SK-N-MC (cell line): Measurements from ENCODE around the gene NOB1.
A peak's percentile ranks its signal among the peaks of the same experiment; 100 is the strongest.
"Not testable (repeated sequence)": the region's sequence is repeated elsewhere in the genome, so short reads cannot be mapped to it uniquely, and the experiment has no call there.

ENCODE experiments used
- DNase-seq: peaks from one replicate; pipeline ENCODE4 v3.0.0-alpha.2; 2011; ENCODE audit warnings: low read depth, low spot score
- H3K27ac ChIP-seq: fragments of 200-600 bp; sonication (generic); 2 replicates; pipeline ENCODE4 v1.5.1; 2016; ENCODE audit warnings: mixed run types
- H3K36me3 ChIP-seq: fragments of 200-600 bp; sonication (generic); 2 replicates; pipeline ENCODE4 v1.6.1; 2017; ENCODE audit warnings: antibody characterized with exemption, low read length, mixed read lengths; ENCODE audit not compliant: insufficient read depth
- H3K4me3 ChIP-seq: fragments of 200-600 bp; sonication (generic); 2 replicates; pipeline ENCODE4 v1.5.1; 2016
- H3K9ac ChIP-seq: fragments of 200-600 bp; sonication (generic); 2 replicates; pipeline ENCODE4 v1.8.0; 2017; ENCODE audit warnings: mixed run types, mixed read lengths; ENCODE audit not compliant: insufficient read length
- H3K9me3 ChIP-seq: fragments of 200-600 bp; sonication (generic); 2 replicates; pipeline ENCODE4 v1.6.1; 2017; ENCODE audit warnings: low read depth, mild to moderate bottlenecking, antibody characterized with exemption, low read length, moderate library complexity, mixed read lengths
- EZH2 ChIP-seq: fragments of 200-600 bp; sonication (generic); IDR thresholded peaks from one replicate; pipeline ENCODE4 v1.6.1; 2017; ENCODE audit warnings: antibody characterized with exemption
- FOXP2 ChIP-seq: optimal IDR thresholded peaks from 2 replicates; pipeline ENCODE3; 2011; ENCODE audit warnings: mild to moderate bottlenecking, moderate library complexity; ENCODE audit not compliant: insufficient read depth; ENCODE audit errors: extremely low read length, control extremely low read depth
- POLR2AphosphoS5 ChIP-seq: IDR thresholded peaks from 2 replicates; pipeline ENCODE4 v1.6.1; 2012; ENCODE audit warnings: mild to moderate bottlenecking, low read depth, low read length, borderline replicate concordance

Gene NOB1

DNA sequence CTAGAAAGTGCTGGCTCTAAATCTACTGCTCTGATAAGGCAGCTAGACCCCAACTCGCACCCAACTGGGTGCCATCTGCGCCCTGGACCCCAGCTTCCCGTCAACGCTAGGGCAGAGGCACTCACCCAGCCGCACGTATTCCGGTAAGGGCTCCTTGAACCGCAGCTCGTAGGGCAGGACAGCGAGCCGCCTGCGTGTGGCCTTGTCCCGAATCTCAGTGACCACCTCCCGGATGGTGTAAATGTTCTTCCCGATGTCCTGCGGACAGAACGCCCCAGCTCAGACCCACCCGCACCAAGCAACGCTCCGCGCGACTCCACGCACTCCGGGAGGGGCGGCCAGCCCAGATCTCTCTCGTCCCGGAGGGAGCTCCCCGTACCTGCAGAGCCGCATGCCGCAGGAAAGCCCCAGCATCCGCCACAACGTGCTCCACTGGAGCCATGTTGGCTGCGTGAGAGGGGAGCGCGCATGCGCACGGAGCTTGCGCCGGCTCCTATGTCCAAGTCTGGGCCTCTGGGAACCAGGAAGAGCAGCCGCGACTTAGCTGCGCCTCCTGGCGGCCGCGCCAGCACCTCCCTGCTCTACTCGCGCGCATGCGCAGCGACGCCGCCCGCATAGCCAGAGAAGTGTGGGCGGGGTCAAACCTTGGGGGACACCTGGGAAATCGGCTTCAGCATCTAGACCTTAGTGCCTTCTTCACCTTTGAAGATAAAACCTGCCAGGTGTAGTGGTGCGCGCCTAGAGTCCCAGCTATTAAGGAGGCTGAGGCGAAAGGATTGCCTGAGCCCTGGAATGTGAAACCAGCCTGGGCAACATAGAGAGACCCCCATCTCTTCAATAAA, at the start of gene NOB1:
NOB1 (minus strand) TSS at position 458 of the 842 bp plus-strand sequence; CDS start at position 442, 16 bp downstream.
- Histone ChIP-seq H3K36me3 (peaks cover 20% of the 10 kb centered on the region), H3K27ac (no peak within 1 kb of the TSS), H3K9me3 (no peaks in the 10 kb centered on the region), H3K9ac (peak within 1 kb of the TSS; percentile 90), H3K4me3 (peak within 1 kb of the TSS; percentile 88)
- peak; percentile 70 for DNase-seq
- TF ChIP-seq EZH2 (no peak), POLR2AphosphoS5 (peak; percentile 93)

DNA sequence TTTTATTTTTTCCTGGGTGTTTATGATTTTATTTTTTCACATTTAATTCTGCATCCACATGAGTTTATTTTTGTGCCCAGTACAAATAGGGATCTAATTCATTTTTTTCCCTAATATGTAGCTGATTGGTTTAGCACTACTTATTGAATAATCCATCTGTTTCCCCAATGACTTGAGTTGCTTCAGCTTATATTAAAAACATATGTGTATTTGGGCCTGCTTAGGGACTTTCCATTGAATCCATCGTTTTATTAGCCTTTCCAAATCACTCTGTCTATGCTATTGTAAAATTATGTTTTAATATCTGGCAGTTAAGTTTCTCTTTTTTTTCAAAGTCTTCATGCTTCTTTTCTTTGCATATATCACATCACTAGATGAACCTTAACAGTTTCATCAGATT, 49.6 kb upstream of the NOB1 start:
- no peak for TF ChIP-seq POLR2AphosphoS5
- no peak for TF ChIP-seq FOXP2
- TF ChIP-seq EZH2: no peak
- Histone ChIP-seq H3K9ac (peak overlapping the region; percentile 41), H3K9me3 (no peaks in the 10 kb centered on the region), H3K27ac (peak overlapping the region; percentile 93), H3K36me3 (no peaks in the 10 kb centered on the region), H3K4me3 (peak overlapping the region; percentile 28; the same call in 1 of the 2 replicates)
- no peak for DNase-seq

DNA sequence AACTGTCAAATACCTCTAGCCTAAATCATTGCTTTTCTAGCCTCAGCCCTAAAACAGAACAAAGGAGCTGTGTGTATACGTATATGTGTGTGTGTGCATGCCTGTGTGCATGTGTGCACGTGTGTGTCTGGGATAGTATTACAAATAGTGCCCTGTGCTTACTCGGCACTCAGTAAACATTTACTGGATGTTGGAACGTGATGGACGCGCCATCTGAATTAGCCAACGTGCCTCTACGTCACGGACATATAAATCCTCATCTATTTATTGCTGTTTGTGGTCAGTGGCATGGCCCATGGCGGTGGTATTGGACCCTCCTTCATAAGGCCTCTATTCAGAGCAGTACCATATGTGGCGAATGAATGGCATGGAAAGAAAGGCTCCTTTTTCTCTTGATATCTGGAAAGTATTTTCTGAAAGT, 44.9 kb upstream of the NOB1 start:
- Histone ChIP-seq H3K9me3 (no peaks in the 10 kb centered on the region), H3K36me3 (no peaks in the 10 kb centered on the region), H3K9ac (no peak overlapping the region), H3K27ac (no peak overlapping the region), H3K4me3 (no peak overlapping the region)
- TF ChIP-seq POLR2AphosphoS5: no peak
- no peak for TF ChIP-seq EZH2
- TF ChIP-seq FOXP2: no peak
- no peak for DNase-seq

DNA sequence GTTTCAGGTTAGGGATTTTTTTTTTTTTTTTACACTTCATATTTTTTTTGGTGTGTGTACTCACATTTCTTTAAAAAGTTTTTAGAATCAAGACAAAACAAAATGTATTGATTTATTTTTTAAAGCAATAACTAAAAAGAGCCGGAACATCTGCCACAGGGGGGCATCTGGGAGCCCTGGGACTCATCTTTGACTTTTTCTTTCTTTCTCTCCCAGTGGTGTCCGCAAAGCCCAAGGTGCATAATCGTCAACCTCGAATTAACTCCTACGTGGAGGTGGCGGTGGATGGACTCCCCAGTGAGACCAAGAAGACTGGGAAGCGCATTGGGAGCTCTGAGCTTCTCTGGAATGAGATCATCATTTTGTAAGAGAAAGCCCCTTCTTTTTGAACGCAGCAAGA, 43.7 kb upstream of the NOB1 start:
- DNase-seq: no peak
- H3K4me3 ChIP-seq: no peak overlapping the region
- H3K36me3 ChIP-seq: no peaks in the 10 kb centered on the region
- TF ChIP-seq POLR2AphosphoS5: no peak
- no peak for TF ChIP-seq EZH2
- TF ChIP-seq FOXP2: no peak
- H3K9me3 ChIP-seq: no peaks in the 10 kb centered on the region
- H3K9ac ChIP-seq: no peak overlapping the region
- no peak overlapping the region for H3K27ac ChIP-seq

DNA sequence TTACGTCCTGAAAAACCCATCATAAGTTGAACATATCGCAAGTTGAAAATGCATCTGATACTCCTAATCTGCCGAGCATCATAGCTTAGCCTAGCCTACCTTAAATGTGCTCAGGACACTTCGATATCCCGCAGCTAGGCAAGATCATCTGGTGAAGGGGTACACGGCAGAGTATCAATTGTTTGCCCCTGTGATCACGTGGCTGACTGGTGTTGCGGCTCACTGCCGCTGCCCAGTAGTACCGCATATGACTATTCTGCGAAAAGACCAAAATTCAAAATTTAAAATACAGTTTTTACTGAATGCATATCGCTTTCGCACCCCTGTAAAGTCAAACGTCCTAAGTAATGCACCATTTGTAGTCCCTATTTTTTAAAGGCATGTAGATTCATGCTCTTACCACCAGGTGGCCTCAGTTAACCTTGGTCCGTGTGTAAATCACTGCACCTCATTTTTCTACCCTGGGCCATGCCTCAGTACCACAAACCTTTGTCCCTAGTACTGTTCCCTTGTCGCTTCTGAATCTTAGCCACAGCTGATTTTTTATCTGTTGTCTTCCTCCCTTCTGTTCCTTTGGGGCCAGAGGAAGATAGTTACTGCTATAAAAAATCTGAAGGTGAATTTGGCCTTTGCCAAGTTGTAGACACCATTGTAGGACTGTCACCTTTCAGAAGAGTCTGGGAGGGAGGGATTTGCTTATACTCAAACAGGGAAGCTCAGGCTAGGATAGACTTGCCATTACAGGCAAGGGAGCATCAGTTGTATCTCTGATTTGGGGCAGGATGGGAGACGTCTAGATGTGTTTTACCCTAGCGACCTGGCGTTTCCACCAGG, 41.8 kb upstream of the NOB1 start:
- Histone ChIP-seq H3K36me3 (no peaks in the 10 kb centered on the region), H3K9ac (no peak overlapping the region), H3K9me3 (no peaks in the 10 kb centered on the region), H3K4me3 (no peak overlapping the region), H3K27ac (no peak overlapping the region)
- DNase-seq: no peak
- TF ChIP-seq EZH2 (no peak), FOXP2 (no peak), POLR2AphosphoS5 (no peak)

DNA sequence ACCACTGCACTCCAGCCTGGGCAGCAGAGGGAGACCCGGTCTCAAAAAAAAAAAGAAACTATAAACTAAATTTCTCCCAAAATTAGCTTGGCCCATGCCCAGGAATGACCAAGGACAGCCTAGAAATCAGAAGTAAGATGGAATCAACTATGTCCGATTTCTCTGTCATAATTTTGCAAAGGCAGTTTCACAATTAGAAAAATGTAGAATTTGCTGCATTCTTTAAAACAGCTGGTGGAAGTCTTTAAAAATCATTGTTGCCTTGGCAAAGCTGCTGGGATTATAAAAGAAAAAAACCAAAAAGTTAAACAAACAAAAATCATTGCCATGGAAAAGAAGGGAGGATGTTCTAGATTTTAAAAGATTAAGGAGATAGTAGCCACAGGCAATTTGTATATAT, 39.8 kb upstream of the NOB1 start:
- H3K9me3 ChIP-seq: no peaks in the 10 kb centered on the region
- H3K36me3 ChIP-seq: no peaks in the 10 kb centered on the region
- H3K4me3 ChIP-seq: no peak overlapping the region
- DNase-seq: no peak
- no peak overlapping the region for H3K27ac ChIP-seq
- H3K9ac ChIP-seq: no peak overlapping the region
- no peak for TF ChIP-seq POLR2AphosphoS5
- TF ChIP-seq FOXP2: no peak
- TF ChIP-seq EZH2: no peak

DNA sequence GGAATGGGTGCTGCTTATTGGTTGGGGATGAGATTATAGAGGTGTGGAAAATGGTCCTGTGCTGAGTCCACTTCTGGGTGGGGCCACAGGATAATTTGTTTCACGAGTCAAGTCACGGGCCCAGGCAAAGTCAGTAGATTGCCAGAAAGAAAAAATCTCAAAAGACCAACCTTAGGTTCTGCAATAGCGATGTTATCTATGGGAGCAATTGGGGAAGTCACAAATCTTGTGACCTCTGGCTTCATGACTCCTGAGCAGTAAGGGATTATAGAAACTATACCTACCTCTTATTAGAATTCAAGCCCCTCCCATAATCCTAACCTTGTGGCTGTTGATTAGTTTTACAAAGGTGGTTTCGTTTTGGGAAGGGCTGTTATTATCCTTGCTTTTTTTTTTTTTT, 38.8 kb upstream of the NOB1 start:
- Histone ChIP-seq H3K27ac (no peak overlapping the region), H3K9ac (no peak overlapping the region), H3K4me3 (no peak overlapping the region), H3K9me3 (no peaks in the 10 kb centered on the region), H3K36me3 (no peaks in the 10 kb centered on the region)
- no peak for DNase-seq
- TF ChIP-seq POLR2AphosphoS5 (no peak), EZH2 (no peak), FOXP2 (no peak)

DNA sequence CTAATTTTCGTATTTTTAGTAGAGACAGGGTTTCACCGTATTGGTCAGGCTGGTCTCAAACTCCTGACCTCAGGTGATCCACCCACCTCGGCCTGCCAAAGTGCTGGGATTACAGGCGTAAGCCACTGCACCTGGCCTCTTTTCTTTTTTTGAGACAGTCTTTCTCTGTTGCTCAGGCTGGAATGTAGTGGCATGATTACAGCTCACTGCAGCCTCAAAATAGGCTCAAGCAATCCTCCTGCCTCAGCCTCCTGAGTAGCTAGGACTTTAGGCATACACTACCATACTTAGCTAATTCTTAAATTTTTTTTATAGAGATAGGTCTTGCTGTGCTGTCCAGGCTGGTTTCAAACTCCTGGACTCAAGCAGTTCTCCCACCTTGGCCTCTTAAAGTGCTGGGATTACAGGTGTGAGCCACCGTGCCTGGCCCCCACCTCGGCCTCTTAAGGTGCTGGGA, 36.7 kb upstream of the NOB1 start:
- DNase-seq, H3K27ac ChIP-seq, H3K4me3 ChIP-seq, H3K9ac ChIP-seq, H3K36me3 ChIP-seq, H3K9me3 ChIP-seq: not testable (repeated sequence)

DNA sequence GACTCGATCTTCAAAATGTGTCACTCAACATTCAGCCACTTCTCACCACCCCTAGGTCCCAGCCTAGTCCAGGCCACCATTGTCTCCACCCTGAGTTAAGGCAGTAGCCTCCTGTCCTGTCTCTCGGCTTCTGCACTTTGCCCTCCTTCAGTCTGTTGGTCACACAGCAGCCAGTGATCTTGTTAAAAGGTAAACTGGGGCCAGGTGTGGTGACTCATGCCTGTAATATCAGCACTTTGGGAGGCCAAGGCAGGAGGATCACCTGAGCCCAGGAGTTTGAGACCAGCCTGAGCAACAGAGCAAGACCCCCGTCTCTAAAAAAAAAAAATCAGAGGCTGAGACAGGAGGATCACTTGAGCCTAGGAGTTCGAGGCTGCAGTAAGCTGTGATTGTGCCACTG, 33.2 kb upstream of the NOB1 start:
- H3K36me3 ChIP-seq: no peaks in the 10 kb centered on the region
- no peak overlapping the region for H3K9ac ChIP-seq
- H3K4me3 ChIP-seq: no peak overlapping the region
- H3K9me3 ChIP-seq: no peaks in the 10 kb centered on the region
- no peak for TF ChIP-seq POLR2AphosphoS5
- TF ChIP-seq EZH2: no peak
- TF ChIP-seq FOXP2: no peak
- H3K27ac ChIP-seq: no peak overlapping the region
- no peak for DNase-seq
